Trophoblast cell (in vitro differentiated cells and primary cell): ENCODE measurements around the gene TMEM26.
A peak's percentile ranks its signal among the peaks of the same experiment; 100 is the strongest.

Experiments
- DNase-seq, 2 donors: peaks; one replicate each; pipeline ENCODE4 v3.0.0-alpha.2; 2016
- H2AFZ ChIP-seq: 2 replicates; pipeline ENCODE4 v1.6.1; 2013; ENCODE audit warnings: low read length, moderate library complexity, mild to moderate bottlenecking; ENCODE audit not compliant: insufficient read depth, poor library complexity
- H2AK5ac ChIP-seq: 2 replicates; pipeline ENCODE4 v1.6.1; 2013; ENCODE audit warnings: mild to moderate bottlenecking, low read length
- H2BK120ac ChIP-seq: 2 replicates; pipeline ENCODE4 v1.6.1; 2013; ENCODE audit warnings: low read length, mild to moderate bottlenecking, moderate library complexity; ENCODE audit not compliant: insufficient read depth, poor library complexity
- H2BK12ac ChIP-seq: 2 replicates; pipeline ENCODE4 v1.6.1; 2013; ENCODE audit warnings: mild to moderate bottlenecking, low read length, moderate library complexity
- H2BK5ac ChIP-seq: 2 replicates; pipeline ENCODE4 v1.6.1; 2013; ENCODE audit warnings: low read length, low read depth, moderate library complexity, mild to moderate bottlenecking; ENCODE audit not compliant: poor library complexity
- H3K14ac ChIP-seq: 2 replicates; pipeline ENCODE4 v1.6.1; 2013; ENCODE audit warnings: mild to moderate bottlenecking, low read length
- H3K18ac ChIP-seq: 2 replicates; pipeline ENCODE4 v1.6.1; 2013; ENCODE audit warnings: mild to moderate bottlenecking, low read length
- H3K23ac ChIP-seq: 2 replicates; pipeline ENCODE4 v1.6.1; 2013; ENCODE audit warnings: low read length
- H3K27ac ChIP-seq: 2 replicates; pipeline ENCODE4 v1.5.1; 2013; ENCODE audit warnings: low read depth, mild to moderate bottlenecking, inconsistent platforms, low read length, moderate library complexity
- H3K27me3 ChIP-seq: 2 replicates; pipeline ENCODE4 v1.6.1; 2013; ENCODE audit warnings: inconsistent platforms, mild to moderate bottlenecking, low read length, moderate library complexity; ENCODE audit not compliant: insufficient read depth
- H3K36me3 ChIP-seq, 2 experiments: 1 replicate in 1 of 2; 2 replicates in 1 of 2; pipeline ENCODE4 v1.6.1; 2013; ENCODE audit warnings: low read length in 2 of 2, mild to moderate bottlenecking in 2 of 2, moderate library complexity in 1 of 2; ENCODE audit not compliant: insufficient read depth in 2 of 2, control insufficient read depth in 1 of 2
- H3K4ac ChIP-seq: 2 replicates; pipeline ENCODE4 v1.6.1; 2013; ENCODE audit warnings: low read depth, mild to moderate bottlenecking, low read length, moderate library complexity
- H3K4me1 ChIP-seq, 2 experiments: 1 replicate in 1 of 2; 2 replicates in 1 of 2; pipeline ENCODE4 v1.6.1; 2013; ENCODE audit warnings: low read length in 2 of 2, mild to moderate bottlenecking in 2 of 2, moderate library complexity in 1 of 2; ENCODE audit not compliant: insufficient read depth in 2 of 2, control insufficient read depth in 1 of 2
- H3K4me2 ChIP-seq: 2 replicates; pipeline ENCODE4 v1.6.1; 2013; ENCODE audit warnings: inconsistent platforms, mild to moderate bottlenecking, low read length, moderate library complexity
- H3K4me3 ChIP-seq: 2 replicates; pipeline ENCODE4 v1.5.1; 2013; ENCODE audit warnings: mild to moderate bottlenecking, low read depth, low read length, inconsistent platforms
- H3K79me1 ChIP-seq: one replicate; pipeline ENCODE4 v1.6.1; 2013; ENCODE audit warnings: low read length
- H3K79me2 ChIP-seq: 2 replicates; pipeline ENCODE4 v1.6.1; 2013; ENCODE audit warnings: low read length, mild to moderate bottlenecking; ENCODE audit not compliant: control insufficient read depth, insufficient read depth, poor library complexity
- H3K9ac ChIP-seq: 2 replicates; pipeline ENCODE4 v1.6.1; 2013; ENCODE audit warnings: mild to moderate bottlenecking, low read length
- H3K9me3 ChIP-seq: 2 replicates; pipeline ENCODE4 v1.6.1; 2013; ENCODE audit warnings: low read depth, mild to moderate bottlenecking, control low read depth, inconsistent platforms, low read length; ENCODE audit not compliant: insufficient read depth
- H4K12ac ChIP-seq: 2 replicates; pipeline ENCODE4 v1.6.1; 2013; ENCODE audit warnings: low read depth, mild to moderate bottlenecking, low read length, moderate library complexity
- H4K8ac ChIP-seq: 2 replicates; pipeline ENCODE4 v1.6.1; 2013; ENCODE audit warnings: low read depth, mild to moderate bottlenecking, low read length, moderate library complexity
- H4K91ac ChIP-seq: one replicate; pipeline ENCODE4 v1.6.1; 2013; ENCODE audit warnings: low read depth, mild to moderate bottlenecking, low read length, moderate library complexity
- WGBS: extraction: QIAGEN DNeasy Blood & Tissue Kit; methylation state at CpG from one replicate; pipeline ENCODE4 v1.1.7; 2013; ENCODE audit warnings: missing lambda C conversion rate; ENCODE audit not compliant: insufficient read length, insufficient coverage; ENCODE audit errors: extremely low coverage; 5-methylcytosine and 5-hydroxymethylcytosine counted together

TMEM26 gene

DNA sequence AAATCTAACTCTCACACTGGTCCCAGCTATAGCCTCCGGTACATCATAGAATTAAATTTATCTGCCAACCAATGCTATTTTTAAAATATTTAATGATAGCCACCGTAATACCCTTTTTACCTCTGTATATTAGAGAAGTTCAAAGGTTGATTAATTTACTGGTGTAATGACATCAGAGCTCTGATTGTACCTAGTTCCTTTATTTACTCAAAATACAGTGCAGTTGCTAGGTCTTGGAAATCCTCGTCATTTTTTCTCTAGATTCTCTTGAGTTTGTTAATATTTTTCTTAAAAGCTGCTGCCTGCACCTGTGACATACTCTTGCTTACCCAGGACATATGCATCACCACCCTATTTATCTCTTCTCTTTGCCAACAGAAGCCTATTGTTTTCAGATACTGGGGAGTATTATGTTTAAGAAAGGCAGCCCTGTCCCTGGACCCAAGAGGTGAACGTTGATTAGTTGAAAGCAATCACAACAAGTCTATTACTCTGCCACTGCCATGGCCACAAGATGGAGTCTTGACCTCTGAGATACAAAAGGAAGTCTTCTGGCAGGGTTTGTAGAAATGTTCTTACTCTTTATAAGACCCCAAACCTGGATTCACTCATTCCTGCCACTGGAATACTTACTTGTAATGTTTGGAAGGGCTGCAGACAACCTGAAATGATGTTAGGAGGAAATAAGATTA lies 25.6 kb upstream of the TMEM26 start:
- Histone ChIP-seq H4K8ac (no peak overlapping the region), H3K4ac (no peak overlapping the region), H3K4me3 (no peak overlapping the region), H4K12ac (no peak overlapping the region), H2BK120ac (no peak overlapping the region), H3K9me3 (no peaks in the 10 kb centered on the region), H3K23ac (no peak overlapping the region), H2BK5ac (no peak overlapping the region), H3K4me1 (no peaks in the 10 kb centered on the region), H2AK5ac (no peak overlapping the region), H3K27me3 (no peaks in the 10 kb centered on the region), H3K36me3 (no peaks in the 10 kb centered on the region), H3K27ac (no peak overlapping the region), H4K91ac (no peak overlapping the region), H3K9ac (no peak overlapping the region), H3K4me2 (no peak overlapping the region), H3K79me2 (no peaks in the 10 kb centered on the region), H2BK12ac (no peak overlapping the region), H3K79me1 (no peaks in the 10 kb centered on the region), H3K14ac (no peak overlapping the region), H2AFZ (no peak overlapping the region), H3K18ac (no peak overlapping the region)
- WGBS, result no CpG with 5 or more reads among the region's 4 CpGs
- no peak for DNase-seq

DNA sequence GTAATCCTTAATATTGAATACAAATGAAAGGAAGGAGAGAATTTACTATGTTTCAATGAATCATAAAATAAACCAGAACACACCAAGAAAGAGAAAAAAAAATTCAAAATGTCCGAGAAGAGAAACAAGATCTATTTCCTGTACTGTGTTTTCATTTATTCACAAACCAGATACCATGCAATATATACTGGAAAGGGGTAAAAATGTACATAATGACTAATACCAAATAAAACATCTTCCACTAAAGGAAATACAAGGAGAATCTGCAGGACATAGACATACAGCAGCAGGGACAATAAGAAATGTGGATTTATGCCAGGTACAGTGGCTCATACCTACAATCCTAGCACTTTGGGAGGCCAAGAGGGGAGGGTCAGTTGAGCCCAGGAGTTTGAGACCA lies 24.3 kb upstream of the TMEM26 start:
- H3K9me3 ChIP-seq, result no peaks in the 10 kb centered on the region
- H3K27me3 ChIP-seq, result no peaks in the 10 kb centered on the region
- no peak overlapping the region for H3K23ac ChIP-seq
- no peak overlapping the region for H4K8ac ChIP-seq
- H3K18ac ChIP-seq, result no peak overlapping the region
- H2AK5ac ChIP-seq, result no peak overlapping the region
- no peak overlapping the region for H3K14ac ChIP-seq
- no peak overlapping the region for H2BK12ac ChIP-seq
- H2AFZ ChIP-seq, result no peak overlapping the region
- H3K4me2 ChIP-seq, result no peak overlapping the region
- H3K4ac ChIP-seq, result no peak overlapping the region
- H2BK5ac ChIP-seq, result no peak overlapping the region
- no peak overlapping the region for H3K4me3 ChIP-seq
- no peak overlapping the region for H2BK120ac ChIP-seq
- H3K9ac ChIP-seq, result no peak overlapping the region
- no peak overlapping the region for H4K12ac ChIP-seq
- no CpG with 5 or more reads among the region's 1 CpG for WGBS
- no peak for DNase-seq
- no peak overlapping the region for H4K91ac ChIP-seq
- H3K79me2 ChIP-seq, result no peaks in the 10 kb centered on the region
- H3K27ac ChIP-seq, result no peak overlapping the region
- H3K79me1 ChIP-seq, result no peaks in the 10 kb centered on the region
- no peaks in the 10 kb centered on the region for H3K36me3 ChIP-seq
- H3K4me1 ChIP-seq, result no peaks in the 10 kb centered on the region

DNA sequence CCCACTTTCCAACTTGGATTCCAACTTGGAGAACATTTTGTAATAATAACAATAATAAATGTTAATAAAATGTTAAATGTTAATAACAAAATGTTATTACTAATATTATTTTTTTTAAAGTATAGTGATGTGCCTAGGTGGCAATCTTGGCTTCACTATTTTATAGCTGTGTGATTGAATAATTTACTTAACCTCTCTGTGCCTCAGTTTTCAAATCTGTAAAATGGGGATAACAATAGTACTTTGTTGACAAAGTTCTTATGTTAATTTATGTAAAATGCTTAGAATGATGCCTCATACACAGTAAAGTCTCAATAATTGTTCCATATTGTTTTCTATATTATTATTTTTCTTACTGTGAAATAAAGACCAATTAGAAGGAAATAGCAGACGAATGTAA lies 23.3 kb upstream of the TMEM26 start:
- Histone ChIP-seq H3K9me3 (no peaks in the 10 kb centered on the region), H2AFZ (no peak overlapping the region), H3K23ac (no peak overlapping the region), H3K4me3 (no peak overlapping the region), H3K79me1 (no peaks in the 10 kb centered on the region), H3K27me3 (no peaks in the 10 kb centered on the region), H3K9ac (no peak overlapping the region), H2BK120ac (no peak overlapping the region), H2AK5ac (no peak overlapping the region), H4K12ac (no peak overlapping the region), H4K91ac (no peak overlapping the region), H3K4ac (no peak overlapping the region), H3K27ac (no peak overlapping the region), H2BK12ac (no peak overlapping the region), H3K14ac (no peak overlapping the region), H2BK5ac (no peak overlapping the region), H3K18ac (no peak overlapping the region), H4K8ac (no peak overlapping the region), H3K4me2 (no peak overlapping the region), H3K4me1 (no peaks in the 10 kb centered on the region), H3K36me3 (no peaks in the 10 kb centered on the region), H3K79me2 (no peaks in the 10 kb centered on the region)
- WGBS, result no CpG with 5 or more reads among the region's 1 CpG
- DNase-seq, result no peak

DNA sequence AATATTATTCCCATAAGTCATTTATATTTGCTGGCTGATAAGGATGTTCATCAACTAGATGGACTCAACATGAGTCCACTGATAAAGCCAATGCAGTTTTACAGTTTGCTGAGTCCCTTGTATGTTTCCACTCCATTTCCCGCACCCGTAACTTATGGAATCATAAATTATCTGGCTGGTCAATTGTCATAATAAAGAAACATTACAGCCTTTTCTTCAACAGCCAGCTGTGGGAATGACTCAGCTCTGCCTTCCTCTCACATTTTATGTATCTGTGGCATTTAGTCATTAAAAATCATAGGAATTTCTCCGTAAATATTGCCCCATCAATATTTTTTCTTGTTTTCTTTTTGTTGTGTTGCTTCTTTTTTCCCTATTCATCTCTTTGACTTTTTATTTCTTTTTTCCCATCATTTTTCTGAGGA lies 22.3 kb upstream of the TMEM26 start:
- no peak overlapping the region for H2BK120ac ChIP-seq
- no peak overlapping the region for H2BK12ac ChIP-seq
- no CpG with 5 or more reads among the region's 3 CpGs for WGBS
- H3K23ac ChIP-seq, result no peak overlapping the region
- H3K4me2 ChIP-seq, result no peak overlapping the region
- no peak overlapping the region for H2BK5ac ChIP-seq
- no peak overlapping the region for H3K9ac ChIP-seq
- H3K4ac ChIP-seq, result no peak overlapping the region
- H3K27me3 ChIP-seq, result no peaks in the 10 kb centered on the region
- H4K91ac ChIP-seq, result no peak overlapping the region
- H3K27ac ChIP-seq, result no peak overlapping the region
- no peaks in the 10 kb centered on the region for H3K9me3 ChIP-seq
- no peaks in the 10 kb centered on the region for H3K79me2 ChIP-seq
- no peak overlapping the region for H2AK5ac ChIP-seq
- peak in 1 of 2 donors; percentile 27 for DNase-seq
- H4K8ac ChIP-seq, result no peak overlapping the region
- no peak overlapping the region for H3K14ac ChIP-seq
- H3K18ac ChIP-seq, result no peak overlapping the region
- H4K12ac ChIP-seq, result no peak overlapping the region
- H3K4me1 ChIP-seq, result no peaks in the 10 kb centered on the region
- no peak overlapping the region for H2AFZ ChIP-seq
- no peaks in the 10 kb centered on the region for H3K79me1 ChIP-seq
- H3K36me3 ChIP-seq, result no peaks in the 10 kb centered on the region
- H3K4me3 ChIP-seq, result no peak overlapping the region
